HepG2 (cell line): ENCODE data around the gene SLC2A6. TPM values are rescaled to one million over a fixed set of nuclear protein-coding genes. Genes with fewer than 3 reads are reported as not detected.

ENCODE experiments used
- ARNT ChIP-seq: fragments of 450-650 bp; IDR thresholded peaks from 2 replicates; pipeline ENCODE4 v1.6.1; 2017
- BRF2 ChIP-seq: sonication (generic); formaldehyde crosslinking; IDR thresholded peaks from 2 replicates; pipeline ENCODE4 v1.8.1; 2022; ENCODE audit warnings: mild to moderate bottlenecking, missing genetic modification reagents
- CBFB ChIP-seq: sonication (generic); formaldehyde crosslinking; IDR thresholded peaks from 2 replicates; pipeline ENCODE4 v1.4.0; 2020; ENCODE audit warnings: missing genetic modification reagents
- ESRRA ChIP-seq: sonication (generic); formaldehyde crosslinking; IDR thresholded peaks from 2 replicates; pipeline ENCODE4 v1.5.1; 2020; ENCODE audit warnings: mild to moderate bottlenecking, low read depth, missing genetic modification reagents
- HMGXB3 ChIP-seq: sonication (generic); formaldehyde crosslinking; IDR thresholded peaks from 2 replicates; pipeline ENCODE4 v1.4.0; 2020; ENCODE audit warnings: missing genetic modification reagents, borderline replicate concordance
- NRL ChIP-seq: sonication (generic); formaldehyde crosslinking; IDR thresholded peaks from 2 replicates; pipeline ENCODE4 v1.5.0; 2020; ENCODE audit warnings: missing genetic modification reagents, mild to moderate bottlenecking, moderate library complexity, borderline replicate concordance
- PHF8 ChIP-seq: sonication (generic); formaldehyde crosslinking; IDR thresholded peaks from 2 replicates; pipeline ENCODE4 v1.5.0; 2020; ENCODE audit warnings: missing genetic modification reagents
- SKI ChIP-seq: fragments of 450-650 bp; IDR thresholded peaks from one replicate; pipeline ENCODE4 v1.6.1; 2018; ENCODE audit warnings: mild to moderate bottlenecking; ENCODE audit not compliant: partially characterized antibody
- SMYD3 ChIP-seq: sonication (generic); formaldehyde crosslinking; IDR thresholded peaks from 2 replicates; pipeline ENCODE4 v1.8.1; 2023; ENCODE audit warnings: mild to moderate bottlenecking, missing genetic modification reagents
- TEF ChIP-seq: sonication (generic); formaldehyde crosslinking; IDR thresholded peaks from 2 replicates; pipeline ENCODE4 v1.5.0; 2020; ENCODE audit warnings: missing genetic modification reagents
- TERF1 ChIP-seq: sonication (generic); formaldehyde crosslinking; IDR thresholded peaks from 2 replicates; pipeline ENCODE4 v1.8.0; 2022; ENCODE audit warnings: mild to moderate bottlenecking, missing genetic modification reagents, moderate library complexity
- ZHX1 ChIP-seq: sonication (generic); formaldehyde crosslinking; IDR thresholded peaks from 2 replicates; pipeline ENCODE4 v1.8.1; 2022; ENCODE audit warnings: low read depth, mild to moderate bottlenecking, missing genetic modification reagents
- ZNF263 ChIP-seq: sonication (generic); formaldehyde crosslinking; IDR thresholded peaks from 2 replicates; pipeline ENCODE4 v1.4.0; 2020; ENCODE audit warnings: missing genetic modification reagents
- polyA plus RNA-seq, 8 experiments: library from polyadenylated mRNA; depleted of rRNA in 3 of 8; stranded (reverse) in 7 of 8; unstranded in 1 of 8; fragments of >200 nt; fragmentation: Illumina TruSeq in 4 of 8; extraction: Trizol in 4 of 8; gene quantifications; 2 replicates each; pipeline versions ENCODE4 v1.2.1 to v1.2.3, GENCODE V29; 2011 to 2016; ENCODE audit warnings: low read depth in 4 of 8, missing spikeins in 1 of 8, mixed read lengths in 1 of 8; ENCODE audit not compliant: insufficient read depth in 1 of 8
- total RNA-seq, 5 experiments: library from RNA; depleted of rRNA; stranded (reverse); fragments of >200 nt; fragmentation: Illumina TruSeq; extraction: Trizol; gene quantifications; 2 replicates each; pipeline ENCODE4 v1.2.3, GENCODE V29; 2016; ENCODE audit warnings: low read depth in 1 of 5
- TF ChIP-seq, protein P1 (sequence below), 2 experiments: sonication (generic) in 1 of 2; formaldehyde crosslinking in 1 of 2; IDR thresholded peaks; 2 replicates each; pipeline versions ENCODE4 v1.4.0 to v1.6.1; 2018 to 2020; ENCODE audit warnings: missing genetic modification reagents in 2 of 2, borderline replicate concordance in 1 of 2, low read depth in 1 of 2, mild to moderate bottlenecking in 1 of 2, missing biosample characterization in 1 of 2

The SLC2A6 gene
- total and polyA plus RNA-seq, 2 of the 13 experiments (the other 11 are each of a cell fraction or from before 2014, with no cell fraction given): 4.1 to 15.0 TPM

DNA sequence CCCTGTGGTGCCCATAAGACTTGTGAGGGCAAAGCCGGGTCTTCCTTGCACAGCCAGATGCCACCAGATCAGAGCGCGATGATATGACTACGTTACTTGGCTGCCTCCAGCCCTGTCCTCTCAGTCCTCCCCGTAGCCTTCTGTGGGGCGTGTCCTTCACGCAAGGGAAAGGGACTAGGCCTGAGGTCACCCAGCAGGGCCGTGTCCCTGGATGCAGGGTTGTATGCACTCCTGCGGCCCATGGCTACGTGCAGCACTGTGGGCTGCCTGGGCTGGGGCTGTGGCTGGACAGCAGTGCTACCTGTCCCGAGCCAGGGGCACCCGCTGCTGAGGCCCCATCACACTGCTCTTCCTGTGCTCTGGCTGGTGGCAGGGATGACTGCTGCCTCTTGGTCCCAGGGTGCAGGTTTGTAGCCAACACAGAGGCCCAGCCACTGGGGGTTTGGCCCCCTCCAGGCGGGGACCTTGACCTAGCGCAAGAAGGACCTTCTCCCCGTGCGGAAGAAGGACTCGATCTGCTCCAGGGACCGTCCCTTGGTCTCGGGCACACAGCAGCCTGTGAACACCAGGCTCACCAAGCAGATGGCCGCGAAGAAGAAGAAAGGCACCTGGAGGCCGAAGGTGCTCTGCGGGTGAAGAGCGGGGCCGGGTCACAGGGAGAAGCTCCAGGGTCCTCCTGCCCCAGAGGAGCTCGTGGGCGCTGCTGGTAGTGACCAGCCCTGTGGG lies 7.2 kb downstream of the SLC2A6 start (continued):
- TF ChIP-seq ZHX1 (CRISPR knock-in tag): no peak
- no peak for TF ChIP-seq TEF (CRISPR knock-in tag)
- no peak for TF ChIP-seq CBFB (CRISPR knock-in tag)
- no peak for TF ChIP-seq BRF2 (CRISPR knock-in tag)
- TF ChIP-seq, protein P1, sequence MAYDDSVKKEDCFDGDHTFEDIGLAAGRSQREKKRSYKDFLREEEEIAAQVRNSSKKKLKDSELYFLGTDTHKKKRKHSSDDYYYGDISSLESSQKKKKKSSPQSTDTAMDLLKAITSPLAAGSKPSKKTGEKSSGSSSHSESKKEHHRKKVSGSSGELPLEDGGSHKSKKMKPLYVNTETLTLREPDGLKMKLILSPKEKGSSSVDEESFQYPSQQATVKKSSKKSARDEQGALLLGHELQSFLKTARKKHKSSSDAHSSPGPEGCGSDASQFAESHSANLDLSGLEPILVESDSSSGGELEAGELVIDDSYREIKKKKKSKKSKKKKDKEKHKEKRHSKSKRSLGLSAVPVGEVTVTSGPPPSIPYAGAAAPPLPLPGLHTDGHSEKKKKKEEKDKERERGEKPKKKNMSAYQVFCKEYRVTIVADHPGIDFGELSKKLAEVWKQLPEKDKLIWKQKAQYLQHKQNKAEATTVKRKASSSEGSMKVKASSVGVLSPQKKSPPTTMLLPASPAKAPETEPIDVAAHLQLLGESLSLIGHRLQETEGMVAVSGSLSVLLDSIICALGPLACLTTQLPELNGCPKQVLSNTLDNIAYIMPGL (CRISPR knock-in tag; IDR thresholded peaks at IDR 0.05; ENCODE audit: borderline replicate concordance in 1 of 2, low read depth in 1 of 2): no peak
- no peak for TF ChIP-seq TERF1 (CRISPR knock-in tag)
- TF ChIP-seq NRL: no peak
- 0 out of 2 replicates have a peak, but pooled peaks have one; percentile 41 for TF ChIP-seq ZNF263 (CRISPR knock-in tag)
- no peak for TF ChIP-seq HMGXB3 (CRISPR knock-in tag)
- no peak for TF ChIP-seq SKI
- no peak for TF ChIP-seq ARNT
- TF ChIP-seq ESRRA: no peak
- TF ChIP-seq SMYD3: no peak
- peak; percentile 14; the same call in 1 of the 2 replicates for TF ChIP-seq PHF8 (CRISPR knock-in tag)
